ENCODE results near the gene ATXN1.
"Not testable (repeated sequence)": the region's sequence is repeated elsewhere in the genome, so short reads cannot be mapped to it uniquely, and the experiment has no call there.

The ATXN1 gene

DNA sequence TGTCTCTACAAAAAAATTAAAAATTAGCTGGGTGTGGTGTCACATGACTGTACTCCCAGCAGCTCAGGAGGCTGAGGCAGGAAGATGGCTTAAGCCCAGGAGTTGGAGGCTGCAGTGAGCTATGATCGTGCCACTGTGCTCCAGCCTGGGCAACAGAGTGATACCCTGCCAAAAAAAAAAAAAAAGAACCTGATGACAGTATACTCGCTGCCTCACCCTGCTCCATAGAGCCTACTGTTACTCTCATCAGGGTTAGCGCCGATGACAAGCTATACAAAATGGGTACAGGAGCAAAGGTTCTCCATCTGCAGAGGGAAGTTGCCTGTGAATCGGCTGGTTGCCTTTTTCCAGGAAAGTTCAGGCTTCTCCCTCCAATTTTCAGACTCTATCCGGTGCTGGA lies 469.5 kb downstream of the ATXN1 start:
- DNase-seq, result no peak

DNA sequence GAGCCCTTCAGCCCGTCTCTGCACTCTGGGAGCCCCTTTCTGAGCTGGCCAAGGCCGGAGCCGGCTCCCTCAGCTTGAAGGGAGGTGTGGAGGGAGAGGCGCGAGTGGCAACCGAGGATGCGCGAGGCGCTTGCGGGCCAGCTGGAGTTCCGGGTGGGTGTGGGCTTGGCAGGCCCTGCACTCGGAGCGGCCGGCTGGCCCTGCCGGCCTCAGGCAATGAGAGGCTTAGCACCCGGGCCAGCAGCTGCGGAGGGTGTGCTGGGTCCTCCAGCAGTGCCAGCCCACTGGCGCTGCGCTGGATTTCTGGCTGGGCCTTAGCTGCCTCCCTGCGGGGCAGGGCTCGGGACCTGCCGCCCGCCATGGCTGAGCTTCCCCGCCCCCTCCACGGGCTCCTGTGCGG lies 473.1 kb downstream of the ATXN1 start:
- DNase-seq, result no peak

DNA sequence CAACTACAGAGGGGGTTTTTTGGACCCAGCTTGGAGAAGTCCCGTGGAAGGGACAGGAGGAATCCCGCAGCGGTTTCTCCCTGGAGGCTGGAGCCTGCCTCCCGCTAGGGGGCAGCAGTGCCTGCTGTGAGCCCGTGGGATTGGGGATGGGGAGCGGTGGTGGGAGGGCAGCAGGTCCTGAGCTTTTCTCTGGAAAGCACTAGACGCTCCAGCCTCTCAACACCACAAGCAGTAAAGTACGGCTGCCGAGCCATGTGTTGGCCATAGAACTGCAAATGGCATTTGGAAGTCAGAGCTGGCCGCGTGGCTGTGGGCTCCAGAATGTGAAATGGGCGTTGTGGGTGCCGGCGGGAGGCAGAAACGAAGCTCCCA lies 475.1 kb downstream of the ATXN1 start:
- peak in 1 of 2 donors; percentile 6 for DNase-seq

DNA sequence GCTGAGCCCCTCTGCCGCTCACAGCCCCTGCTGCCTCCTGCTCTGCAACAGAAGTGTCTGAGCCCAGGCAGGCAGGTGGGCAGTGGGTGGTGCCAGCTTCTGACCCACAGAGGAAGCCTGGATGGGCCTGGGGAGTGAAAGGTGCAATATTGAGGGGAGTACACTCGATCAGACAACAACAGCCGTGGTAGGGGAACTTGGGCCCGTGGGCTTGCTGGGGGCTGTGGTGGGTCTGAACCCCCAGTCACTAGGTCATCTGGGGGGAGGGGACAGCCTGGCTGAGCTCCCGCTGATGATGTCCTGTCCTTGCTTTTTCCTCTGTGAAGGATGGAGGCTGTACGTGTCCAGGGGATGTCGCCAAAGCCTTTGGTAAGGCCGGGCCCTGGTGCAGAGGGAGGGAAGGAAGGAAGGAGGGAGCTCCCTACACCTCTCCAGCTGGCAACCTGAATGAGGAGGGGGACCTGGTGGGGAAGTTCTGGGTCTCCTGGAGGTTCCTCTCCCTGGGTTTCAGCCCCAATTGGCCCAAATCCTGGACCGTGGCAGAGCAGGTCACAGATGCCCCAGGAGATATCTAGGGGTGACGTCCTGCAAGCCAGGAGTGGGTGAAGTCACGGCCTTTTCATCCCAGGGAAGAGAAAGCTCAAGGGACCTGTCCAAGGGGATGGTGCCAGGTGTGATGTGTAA lies 475.7 kb downstream of the ATXN1 start:
- no peak for DNase-seq

- DNase-seq, result no peak
Measured at GRCh38 chr6:16284472-16284871, 476.8 kb downstream of the ATXN1 start.

DNA sequence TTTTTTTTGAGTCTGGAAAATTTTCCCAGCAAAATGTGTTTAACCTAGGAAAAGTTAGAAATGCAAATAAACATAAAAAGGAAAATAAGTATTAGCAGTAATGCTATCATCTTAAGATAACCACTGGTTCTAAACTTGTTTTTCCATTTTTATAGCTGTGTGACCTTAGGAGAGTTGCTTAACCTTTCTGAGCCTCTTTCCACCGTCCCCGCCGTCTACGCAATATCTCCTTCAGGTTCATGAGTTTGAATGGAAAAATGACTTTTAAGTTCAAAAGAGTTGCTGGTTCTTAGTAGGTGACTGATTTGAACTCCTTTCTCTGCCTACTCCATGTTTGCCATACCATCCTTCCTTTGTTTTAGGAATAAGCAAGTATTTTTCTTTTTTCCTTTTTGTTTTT lies 478.9 kb downstream of the ATXN1 start:
- DNase-seq, result no peak

GRCh38 chr6:16279243-16279642 lies 482.0 kb downstream of the ATXN1 start:
- DNase-seq, result no peak

GRCh38 chr6:16278750-16279149 lies 482.5 kb downstream of the ATXN1 start:
- DNase-seq, result no peak

DNA sequence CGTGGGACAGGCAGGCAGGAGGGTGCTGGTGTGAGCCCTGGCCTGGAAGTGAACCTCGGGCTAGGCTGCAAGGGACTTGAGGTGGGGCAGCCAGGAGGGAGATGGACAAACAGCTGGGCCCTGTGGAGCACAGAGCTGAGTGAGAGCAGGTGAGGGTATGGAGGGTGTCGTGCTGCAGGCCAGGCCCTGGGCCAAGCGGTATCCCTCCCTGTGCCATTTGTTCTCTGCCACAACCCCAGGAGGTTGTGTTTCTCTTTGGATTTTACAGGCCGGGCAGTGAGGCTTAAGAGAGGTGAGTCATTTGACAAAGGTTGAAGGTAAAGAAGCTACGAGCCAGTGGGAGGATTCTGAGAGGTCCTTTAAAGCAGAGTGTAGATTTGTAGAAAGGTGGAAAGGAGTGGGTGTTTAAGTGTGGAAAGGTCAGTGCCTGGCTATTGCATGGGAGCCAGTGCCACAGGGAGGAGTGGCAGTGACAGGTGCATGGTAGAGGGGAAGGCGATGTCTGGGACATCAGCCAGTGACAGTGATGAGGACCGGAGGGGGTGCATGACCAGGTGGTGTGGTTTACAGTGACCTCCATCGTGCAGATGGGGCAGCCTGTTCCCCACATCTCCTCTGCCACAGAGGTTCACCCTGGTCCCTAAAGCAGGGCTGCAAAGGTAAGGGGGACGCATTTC lies 483.1 kb downstream of the ATXN1 start:
- DNase-seq, result no peak

DNA sequence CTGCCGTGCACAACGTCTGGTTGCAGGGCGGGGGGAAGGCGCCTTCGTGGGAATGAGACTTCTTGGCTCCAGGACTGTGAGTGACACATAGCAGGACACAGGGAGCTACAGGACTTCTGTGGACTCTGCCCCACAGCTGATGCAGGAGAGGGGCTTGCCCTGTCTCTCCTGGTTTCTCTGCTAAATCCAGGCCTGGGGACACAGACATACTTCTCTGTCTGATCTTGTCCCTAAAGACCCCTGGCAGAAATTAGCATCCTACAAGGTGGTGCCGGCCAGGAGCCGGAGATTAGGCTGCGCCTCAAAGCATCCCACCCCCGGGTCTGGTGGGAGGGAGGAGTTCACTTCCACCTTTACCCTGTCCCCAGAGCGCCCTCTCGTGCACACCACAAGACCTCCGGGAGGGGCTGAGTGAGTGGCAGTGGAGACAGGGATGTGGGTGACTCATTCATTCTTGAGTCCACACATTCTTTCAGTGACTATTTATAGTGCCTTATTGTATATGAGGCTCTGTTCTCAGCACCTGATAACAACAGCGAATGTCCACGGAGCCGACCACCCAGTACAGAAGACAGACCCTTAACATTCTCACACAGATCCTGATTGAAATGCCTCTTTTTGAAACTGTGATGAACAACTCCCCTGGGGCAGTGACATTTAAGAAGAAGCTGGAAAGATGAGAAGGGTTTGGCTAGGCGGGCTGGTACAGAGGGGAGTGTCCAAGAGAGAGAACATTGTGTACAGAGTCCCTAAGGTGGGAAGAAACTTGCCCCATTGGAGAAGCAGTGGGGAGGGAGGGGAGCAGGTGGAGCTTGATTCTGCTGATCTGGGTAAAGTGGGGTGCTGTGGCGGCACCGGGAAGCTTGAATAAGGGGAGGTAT lies 483.9 kb downstream of the ATXN1 start:
- no peak for DNase-seq

DNA sequence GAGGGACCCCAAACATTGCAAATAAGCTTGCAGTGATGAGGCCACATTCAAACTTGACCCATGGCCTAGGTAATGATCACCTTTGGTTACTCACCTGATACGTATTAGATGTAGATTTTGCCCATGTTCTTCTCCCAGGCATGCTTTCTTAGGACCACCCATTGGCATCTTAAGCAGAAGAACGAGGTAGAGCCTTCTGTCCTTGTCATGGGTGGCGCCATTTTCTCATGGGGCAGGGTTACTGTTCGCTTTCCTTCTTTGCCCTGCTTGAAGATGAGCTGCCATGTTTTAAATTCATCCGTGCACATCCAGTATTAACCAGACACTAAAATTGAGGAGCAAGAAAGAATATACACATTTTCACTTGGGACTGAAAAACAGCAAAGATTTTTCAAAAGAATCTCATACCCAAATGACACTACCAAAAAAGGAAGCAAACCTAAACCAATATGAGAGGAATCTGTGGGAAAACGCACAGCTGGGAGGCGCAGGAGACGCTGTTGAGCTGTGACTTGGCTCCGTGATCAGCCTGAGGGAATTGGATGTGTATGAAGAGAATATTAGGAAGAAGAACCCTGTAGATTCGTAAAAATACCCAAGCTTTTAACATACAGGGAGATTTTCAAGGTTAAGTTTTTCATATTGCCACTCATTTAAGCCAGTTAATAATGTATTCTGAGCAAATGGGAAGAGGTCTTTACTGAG lies 486.2 kb downstream of the ATXN1 start:
- DNase-seq, result no peak

- DNase-seq, result no peak
Measured at GRCh38 chr6:16274483-16274882, 486.8 kb downstream of the ATXN1 start.

DNA sequence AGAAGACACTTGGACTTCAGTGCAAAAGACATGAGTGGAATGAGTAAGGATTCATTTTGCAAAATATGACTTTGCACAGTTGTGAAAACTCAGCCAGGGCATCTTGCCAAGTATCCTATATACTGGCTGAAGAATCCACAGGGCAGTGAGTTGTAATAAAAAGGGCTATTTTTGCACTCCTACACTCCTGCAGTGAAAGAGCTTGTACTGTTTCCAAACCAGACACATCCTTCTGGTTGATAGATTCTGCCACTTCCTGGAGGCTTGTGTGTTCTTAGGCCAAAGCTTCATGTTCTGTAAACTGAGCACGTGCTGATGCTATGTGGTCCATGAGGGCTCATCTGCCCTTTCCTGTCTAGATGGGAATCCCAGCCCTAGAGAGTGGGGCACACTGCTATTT lies 488.0 kb downstream of the ATXN1 start:
- DNase-seq, result no peak

GRCh38 chr6:16272201-16272600 lies 489.1 kb downstream of the ATXN1 start:
- no peak for DNase-seq

DNA sequence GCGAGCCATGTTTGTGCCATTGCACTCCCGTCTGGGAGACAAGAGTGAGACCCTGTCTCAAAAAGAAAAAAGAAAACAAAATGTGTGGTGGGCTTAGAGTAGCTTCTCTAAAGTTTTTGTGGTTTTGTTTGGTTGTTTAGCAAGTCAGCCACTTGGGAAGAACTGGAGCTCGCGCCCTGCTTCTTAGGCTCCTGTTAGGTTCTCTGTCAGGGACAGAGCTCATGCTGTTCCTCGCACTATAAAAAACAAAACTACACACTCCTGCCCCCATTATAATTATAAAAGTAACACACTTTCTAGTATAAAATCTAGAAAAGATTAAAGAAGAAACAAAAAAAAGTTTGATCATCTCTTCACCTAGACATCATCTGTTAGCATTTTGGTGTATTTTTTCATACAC lies 489.8 kb downstream of the ATXN1 start:
- no peak for DNase-seq

GRCh38 chr6:16270178-16270794 lies 491.0 kb downstream of the ATXN1 start:
- no peak for DNase-seq

DNA sequence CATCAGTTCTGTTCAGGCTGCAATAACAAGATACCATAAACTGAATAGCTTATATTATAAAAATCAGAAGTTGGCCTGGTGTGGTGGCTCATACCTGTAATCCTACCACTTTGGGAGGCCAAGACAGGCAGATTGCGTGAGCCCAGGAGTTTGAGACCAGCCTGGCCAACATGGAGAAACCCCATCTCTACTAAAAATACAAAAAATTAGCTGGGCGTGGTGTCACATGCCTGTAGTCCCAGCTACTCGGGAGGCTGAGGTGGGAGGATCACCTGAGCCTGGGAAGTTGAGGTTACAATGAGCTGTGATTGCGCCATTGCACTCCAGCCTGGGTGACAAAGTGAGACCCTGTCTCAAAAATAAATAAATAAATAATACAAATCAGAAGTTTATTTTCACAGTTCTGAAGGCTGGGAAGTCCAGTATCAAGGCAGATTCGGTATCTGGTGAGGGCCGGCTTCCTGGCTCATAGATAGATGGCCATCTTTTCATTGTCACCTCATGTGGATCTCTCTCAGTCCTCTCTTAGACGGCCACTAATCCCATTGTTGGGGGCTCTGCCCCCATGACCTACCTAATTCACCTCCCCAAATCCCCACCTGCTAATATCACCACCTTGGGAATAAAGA lies 491.7 kb downstream of the ATXN1 start:
- DNase-seq, result not testable (repeated sequence)

DNA sequence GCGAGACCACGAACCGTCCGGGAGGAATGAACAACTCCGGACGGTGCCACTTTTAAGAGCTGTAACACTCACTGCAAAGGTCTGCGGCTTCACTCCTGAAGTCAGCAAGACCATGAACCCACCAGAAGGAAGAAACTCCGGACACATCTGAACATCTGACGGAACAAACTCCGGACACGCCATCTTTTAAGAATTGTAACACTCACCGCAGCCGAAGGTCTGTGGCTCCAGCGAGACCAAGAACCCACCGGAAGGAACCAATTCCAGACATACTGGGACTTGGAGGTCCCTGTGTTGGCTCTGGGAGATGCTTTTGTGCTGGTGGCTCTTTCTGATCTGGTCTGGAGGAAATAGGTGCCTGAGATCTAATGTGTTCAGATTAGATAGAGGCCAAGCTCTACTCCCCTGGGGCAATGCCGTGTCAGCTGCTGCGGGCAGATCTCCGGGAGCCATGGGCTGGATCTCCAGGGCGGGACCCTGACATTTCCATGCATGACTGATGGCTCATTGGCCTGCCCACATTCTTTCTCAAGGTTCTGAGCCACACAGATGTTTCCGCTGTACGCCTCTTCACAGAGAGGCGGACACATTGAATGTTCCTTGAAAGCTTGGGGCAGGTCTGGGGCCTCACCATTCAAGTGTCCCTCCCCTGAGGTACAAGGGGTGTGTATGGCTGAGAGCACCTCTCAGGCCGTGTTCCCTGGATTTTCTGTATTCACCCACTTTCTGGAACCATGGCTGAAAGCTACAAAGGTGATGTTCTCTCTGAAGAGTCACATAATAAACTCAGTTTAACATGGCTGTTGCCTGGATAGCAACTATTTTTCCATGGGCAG lies 493.6 kb downstream of the ATXN1 start:
- no peak for DNase-seq

GRCh38 chr6:16265351-16266341 lies 495.6 kb downstream of the ATXN1 start:
- no peak for DNase-seq

DNA sequence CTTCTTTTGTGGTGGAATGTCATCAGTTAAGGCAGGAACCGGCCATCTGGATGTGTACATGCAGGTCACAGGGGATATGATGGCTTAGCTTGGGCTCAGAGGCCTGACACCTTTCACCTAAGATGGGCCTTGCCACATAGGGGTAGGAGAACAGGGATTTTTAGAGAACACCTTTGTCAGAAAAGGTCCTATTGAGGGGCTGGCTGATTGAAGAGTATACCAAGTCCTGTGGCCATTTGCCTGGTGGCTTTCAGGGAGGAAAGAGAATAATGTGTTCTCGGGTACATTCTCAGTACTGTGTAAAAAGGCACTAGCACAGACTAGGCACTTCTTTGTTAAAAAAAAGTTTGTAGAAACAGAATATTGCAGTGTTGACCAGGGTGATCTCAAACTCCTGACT lies 496.5 kb downstream of the ATXN1 start:
- no peak for DNase-seq

Data from CD4-positive, alpha-beta T cell treated with Interleukin-4 for 1 hour (primary cell).